Pulmonary artery endothelial cell (primary cell): ENCODE measurements around the gene CLHC1. TPM values are rescaled to one million over a fixed set of nuclear protein-coding genes. Genes with fewer than 3 reads are reported as not detected.
"Not testable (repeated sequence)": the region's sequence is repeated elsewhere in the genome, so short reads cannot be mapped to it uniquely, and the experiment has no call there.

Experiments used
- DNase-seq: peaks from one replicate; pipeline ENCODE4 v3.0.0-alpha.2; 2011; ENCODE audit warnings: low read depth, low spot score
- total RNA-seq: library from RNA; depleted of rRNA; stranded (reverse); fragments of >200 nt; gene quantifications from 2 replicates; pipeline ENCODE4 v1.2.3, GENCODE V29; 2014

CLHC1 gene
- 3.4 and 5.5 TPM in 2 replicates for total RNA-seq

DNA sequence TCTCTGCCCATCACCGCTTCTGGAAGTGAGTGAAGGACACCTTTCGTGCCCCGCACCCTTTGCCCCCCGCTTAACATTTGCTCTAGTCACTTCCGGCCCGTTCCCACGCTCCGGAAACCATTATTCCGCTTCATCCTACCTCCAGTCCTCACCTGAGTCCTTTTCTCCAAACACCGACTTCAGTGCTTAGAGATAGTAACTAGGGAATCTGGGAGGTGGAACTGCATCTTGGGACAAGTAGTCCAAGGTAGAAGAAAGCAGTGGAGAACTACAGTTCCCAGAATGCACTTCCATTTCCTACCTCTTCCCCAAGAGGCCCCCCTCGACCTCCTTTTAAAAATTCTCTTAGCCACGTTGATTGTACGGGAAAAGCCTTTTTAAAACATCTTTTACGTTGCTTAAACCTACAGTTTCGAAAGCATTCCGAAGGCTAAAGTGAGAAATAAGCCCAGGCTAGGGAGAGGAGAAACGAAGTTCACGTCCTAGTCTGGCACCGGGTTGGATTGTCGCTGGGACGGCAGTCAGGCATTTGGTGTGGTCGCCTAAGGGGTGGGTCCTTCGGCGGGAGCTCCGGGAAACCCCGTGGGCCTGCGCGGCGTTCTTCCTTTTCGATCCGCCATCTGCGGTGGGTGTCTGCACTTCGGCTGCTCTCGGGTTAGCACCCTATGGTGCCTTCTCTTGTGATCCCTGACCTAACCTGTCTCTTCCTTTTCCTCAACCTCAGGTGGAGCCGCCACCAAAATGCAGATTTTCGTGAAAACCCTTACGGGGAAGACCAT, at the start of gene CLHC1, which contains the start of gene RPS27A:
Gene CLHC1, minus strand, starts transcription at position 210 of the 779 bp plus-strand sequence. CDS start 9,882 bp downstream, outside the sequence.
Gene RPS27A, plus strand, starts transcription at position 605 of the 779 bp plus-strand sequence. Its CDS starts 137 bp downstream, at position 742.
- peak; percentile 96 for DNase-seq

DNA sequence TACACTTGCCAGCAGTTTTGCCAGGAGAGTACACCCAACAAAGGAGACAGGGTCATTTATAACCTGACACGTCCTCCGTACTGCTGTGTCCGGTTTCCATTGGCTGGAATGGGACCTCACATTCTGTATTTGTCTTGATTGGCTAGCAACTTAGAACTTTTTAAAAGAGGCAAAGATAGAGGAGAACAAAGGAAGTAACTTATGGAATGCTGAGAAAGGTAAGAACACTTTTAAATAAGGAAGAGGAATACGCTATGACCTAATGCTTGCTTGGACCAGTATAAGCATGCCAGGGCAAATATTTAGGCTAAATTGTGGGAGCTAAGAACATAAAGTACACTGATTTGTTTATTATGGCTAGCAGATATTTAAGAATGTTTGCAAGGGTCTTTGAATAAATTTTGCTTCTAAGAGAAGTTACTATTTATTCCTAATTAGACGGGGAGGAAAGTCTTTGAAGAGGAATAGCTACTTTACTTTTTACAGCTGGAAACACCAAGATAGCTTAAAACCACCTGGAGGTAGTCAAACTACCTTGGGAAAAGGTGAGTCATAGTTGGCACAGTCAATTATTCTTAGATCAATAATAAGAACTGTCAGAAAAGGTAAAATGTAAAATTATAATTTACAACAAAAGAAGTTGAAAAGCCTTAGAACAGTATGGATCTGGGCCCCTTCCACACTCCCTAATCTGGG, 48.9 kb upstream of the CLHC1 start:
- not testable (repeated sequence) for DNase-seq

DNA sequence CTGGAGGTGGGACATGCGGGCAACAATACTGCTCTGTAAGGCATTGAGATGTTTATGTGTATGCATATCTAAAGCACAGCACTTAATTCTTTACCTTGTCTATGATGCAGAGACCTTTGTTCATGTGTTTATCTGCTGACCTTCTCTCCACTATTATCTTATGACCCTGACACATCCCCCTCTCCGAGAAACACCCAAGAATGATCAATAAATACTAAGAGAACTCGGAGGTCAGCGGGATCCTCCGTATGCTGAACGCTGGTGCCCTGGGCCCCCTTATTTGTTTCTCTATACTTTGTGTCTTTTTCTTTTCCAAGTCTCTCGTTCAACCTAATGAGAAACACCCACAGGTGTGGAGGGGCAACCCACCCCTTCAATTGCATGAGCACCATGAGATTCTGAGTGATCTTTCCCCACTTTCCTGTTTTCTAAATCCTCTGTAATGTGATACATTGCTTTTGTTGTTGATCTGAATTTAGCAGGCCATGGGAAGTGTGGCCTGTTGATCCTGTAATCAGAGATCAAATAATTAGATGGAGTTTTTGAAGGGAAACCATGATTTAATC, 47.8 kb upstream of the CLHC1 start:
- not testable (repeated sequence) for DNase-seq

GRCh38 chr2:55279214-55279835, 47.2 kb upstream of the CLHC1 start:
- not testable (repeated sequence) for DNase-seq

DNA sequence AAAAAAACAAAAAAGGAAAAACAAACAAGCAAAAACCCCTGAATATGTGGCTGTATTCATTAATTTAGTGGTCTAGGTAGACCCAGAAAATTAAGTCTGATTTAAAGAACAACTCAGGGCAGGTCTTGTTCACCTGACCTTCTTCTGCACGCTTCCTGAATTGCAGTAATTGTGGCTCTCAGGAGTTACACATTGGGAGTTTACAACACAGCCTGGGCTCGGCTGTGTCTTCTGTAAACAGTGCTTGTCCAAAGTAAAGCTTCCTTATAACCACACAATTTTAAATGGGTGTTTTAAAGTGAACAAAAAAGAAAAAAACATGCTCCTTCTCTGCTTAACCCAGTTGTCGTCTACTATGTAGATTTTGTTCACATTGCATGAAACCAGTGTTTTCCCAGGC, 45.2 kb upstream of the CLHC1 start:
- DNase-seq: no peak

DNA sequence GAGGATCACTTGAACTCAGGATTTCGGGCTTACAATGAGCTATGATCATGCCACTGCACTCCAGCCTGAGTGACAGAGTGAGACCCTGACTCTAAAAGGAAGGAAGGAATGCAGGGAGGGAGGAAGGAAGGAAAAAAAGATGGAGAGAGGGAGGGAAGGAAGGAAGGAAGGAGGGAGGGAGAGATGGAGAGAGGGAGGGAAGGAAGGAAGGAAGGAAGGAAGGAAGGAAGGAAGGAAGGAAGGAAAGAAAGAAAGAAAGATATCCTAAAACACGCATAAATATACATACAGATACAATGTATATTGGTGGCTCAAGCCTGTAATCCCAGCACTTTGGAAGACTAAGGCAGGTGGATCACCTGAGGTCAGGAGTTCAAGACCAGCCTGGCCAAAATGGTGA, 42.3 kb upstream of the CLHC1 start:
- DNase-seq: not testable (repeated sequence)

DNA sequence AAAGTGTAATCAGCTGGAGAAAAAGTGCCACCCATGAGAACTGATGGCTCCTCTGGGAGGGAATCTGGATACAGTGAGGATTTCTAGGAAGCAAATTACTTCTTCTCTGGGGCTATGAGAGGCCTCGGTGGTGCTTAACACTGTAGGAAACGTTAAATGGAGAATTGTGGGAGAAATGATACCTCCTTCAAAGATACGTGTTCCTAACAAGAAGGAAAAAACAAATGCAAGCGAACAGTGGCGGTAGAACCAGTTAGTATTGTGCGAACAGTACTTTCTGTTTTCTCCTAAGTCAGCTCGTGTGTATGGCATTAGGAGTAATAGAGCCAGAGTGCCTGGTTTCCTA, 37.5 kb upstream of the CLHC1 start:
- DNase-seq: no peak

- peak; percentile 60 for DNase-seq
Measured at GRCh38 chr2:55268907-55269644, 37.0 kb upstream of the CLHC1 start, which contains the start of gene MTIF2. Gene MTIF2 (minus strand): TSS chr2:55269231. CDS start chr2:55263858, 5,373 bp downstream.

DNA sequence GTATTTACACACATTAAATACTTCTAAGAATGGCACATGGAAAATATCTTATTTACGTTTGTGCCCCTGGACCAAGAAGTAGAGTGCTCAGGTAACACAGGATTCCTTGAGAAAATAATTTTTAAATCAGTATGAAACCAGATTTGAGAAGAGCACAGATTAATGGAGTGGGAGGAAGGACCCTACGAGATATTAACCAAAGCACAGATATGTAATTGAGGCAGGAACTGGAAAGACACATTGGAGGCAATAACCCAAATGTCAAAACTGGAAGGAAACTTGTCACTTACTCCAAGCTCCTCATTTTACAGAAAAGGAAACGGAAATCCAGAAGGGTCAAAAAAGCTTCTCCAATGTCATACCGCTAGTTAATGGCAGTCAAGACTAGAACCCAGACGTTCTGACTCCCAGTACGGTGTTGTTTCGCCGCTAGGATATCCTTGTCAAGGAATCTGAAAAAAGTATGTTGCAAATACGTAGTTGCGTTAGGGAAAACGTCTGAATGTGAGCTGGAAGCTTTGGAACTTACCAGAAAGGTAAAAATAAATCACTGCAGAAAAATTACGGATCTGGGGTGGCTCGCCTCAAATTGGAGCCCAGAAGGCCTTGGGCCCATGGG, 36.3 kb upstream of the CLHC1 start:
- no peak for DNase-seq

- DNase-seq: not testable (repeated sequence)
Measured at GRCh38 chr2:55259586-55259985, 27.5 kb upstream of the CLHC1 start.

- DNase-seq: no peak
Measured at GRCh38 chr2:55252832-55253231, 20.7 kb upstream of the CLHC1 start.

- DNase-seq: no peak
Measured at GRCh38 chr2:55247025-55247424, 14.9 kb upstream of the CLHC1 start.

- no peak for DNase-seq
Measured at GRCh38 chr2:55245411-55245810, 13.3 kb upstream of the CLHC1 start.

GRCh38 chr2:55242617-55243016, 10.5 kb upstream of the CLHC1 start:
- no peak for DNase-seq

DNA sequence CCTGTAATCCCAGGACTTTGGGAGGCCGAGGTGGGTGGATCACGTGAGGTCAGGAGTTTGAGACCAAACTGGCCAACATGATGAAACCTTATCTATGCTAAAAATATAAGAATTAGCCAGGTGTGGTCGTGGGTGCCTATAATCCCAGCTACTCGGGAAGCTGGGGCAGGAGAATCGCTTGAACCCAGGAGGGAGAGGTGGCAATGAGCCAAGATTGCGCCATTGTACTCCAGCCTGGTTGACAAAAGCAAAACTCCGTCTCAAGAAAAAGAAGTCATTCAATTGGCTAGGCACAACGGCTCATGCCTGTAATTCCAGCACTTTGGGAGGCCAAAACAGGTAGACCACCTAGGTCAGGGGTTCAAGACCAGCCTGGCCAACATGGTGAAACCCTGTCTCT, 9.5 kb upstream of the CLHC1 start:
- DNase-seq: not testable (repeated sequence)

DNA sequence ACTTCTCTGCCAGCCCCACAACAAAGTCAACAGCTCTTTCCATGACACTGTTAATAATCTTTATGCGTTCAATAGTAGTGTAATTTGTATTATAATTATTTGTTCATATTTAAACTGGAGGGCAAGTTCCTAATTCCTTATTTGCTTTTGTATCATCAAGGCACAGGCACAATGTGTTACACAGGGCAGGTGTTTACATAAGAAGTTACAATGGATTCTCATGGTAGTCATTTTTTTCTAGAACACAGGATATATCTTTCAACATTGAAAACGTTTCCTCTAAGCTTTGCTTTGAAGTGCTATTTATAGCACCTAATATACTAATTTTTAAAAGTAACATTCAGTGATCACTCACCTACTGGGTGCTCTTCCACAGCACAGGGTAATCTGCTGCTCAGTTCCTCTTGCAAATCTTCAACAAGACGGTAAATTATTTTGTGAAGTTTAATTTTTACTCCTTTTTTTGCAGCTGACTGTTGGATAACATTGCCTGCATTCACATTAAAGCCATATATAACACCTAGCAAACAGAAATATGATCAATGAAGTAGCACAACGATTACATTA, 7.6 kb upstream of the CLHC1 start:
- DNase-seq: no peak

GRCh38 chr2:55236992-55237543, 5.0 kb upstream of the CLHC1 start:
- DNase-seq: no peak

GRCh38 chr2:55235724-55236538, 3.8 kb upstream of the CLHC1 start:
- no peak for DNase-seq

DNA sequence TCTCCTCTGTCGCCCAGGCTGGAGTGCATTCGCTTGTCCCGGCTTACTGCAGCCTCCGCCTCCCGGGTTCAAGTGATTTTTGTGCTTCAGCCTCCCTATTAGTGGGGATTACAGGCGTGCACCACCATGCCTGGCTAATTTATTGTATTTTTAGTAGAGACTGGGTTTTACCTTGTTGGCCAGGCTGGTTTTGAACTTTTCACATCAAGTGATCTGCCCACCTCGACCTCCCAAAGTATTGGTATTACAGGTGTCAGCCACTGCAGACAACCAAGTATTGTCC, 1.5 kb upstream of the CLHC1 start:
- DNase-seq: no peak
